ENCODE results near the gene ARHGAP10. TPM values are rescaled to one million over a fixed set of nuclear protein-coding genes. Genes with fewer than 3 reads are reported as not detected.

Gene ARHGAP10
- total RNA-seq, 1 experiment from 2014 or later = 4.8 TPM

DNA sequence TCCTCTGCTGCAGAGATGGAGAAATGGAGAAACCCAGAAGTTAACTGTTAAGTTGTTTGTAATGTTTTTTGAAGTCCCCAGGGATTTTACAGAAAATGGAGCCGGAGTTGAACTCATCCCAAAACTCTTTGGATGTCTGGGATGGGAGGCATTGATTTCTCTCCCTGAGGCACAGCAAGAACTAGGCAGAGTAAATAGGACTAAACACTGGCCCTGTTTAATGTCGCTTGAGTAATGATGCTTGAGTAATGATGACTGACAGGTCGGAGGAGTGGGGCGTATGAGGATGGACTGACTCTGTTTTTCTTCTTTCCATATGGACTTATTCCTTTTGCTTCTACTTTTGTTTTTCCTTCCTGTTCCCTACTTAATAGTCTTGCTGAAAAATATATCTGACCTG is 69.9 kb downstream of the ARHGAP10 start:
- H3K9me3 ChIP-seq (ENCODE audit: low read depth, low read length, poor library complexity, severe bottlenecking) = no peaks in the 10 kb centered on the region
- no peak overlapping the region for H3K4me3 ChIP-seq (ENCODE audit: low read depth, low read length, poor library complexity, severe bottlenecking)
- TF ChIP-seq, protein P1, sequence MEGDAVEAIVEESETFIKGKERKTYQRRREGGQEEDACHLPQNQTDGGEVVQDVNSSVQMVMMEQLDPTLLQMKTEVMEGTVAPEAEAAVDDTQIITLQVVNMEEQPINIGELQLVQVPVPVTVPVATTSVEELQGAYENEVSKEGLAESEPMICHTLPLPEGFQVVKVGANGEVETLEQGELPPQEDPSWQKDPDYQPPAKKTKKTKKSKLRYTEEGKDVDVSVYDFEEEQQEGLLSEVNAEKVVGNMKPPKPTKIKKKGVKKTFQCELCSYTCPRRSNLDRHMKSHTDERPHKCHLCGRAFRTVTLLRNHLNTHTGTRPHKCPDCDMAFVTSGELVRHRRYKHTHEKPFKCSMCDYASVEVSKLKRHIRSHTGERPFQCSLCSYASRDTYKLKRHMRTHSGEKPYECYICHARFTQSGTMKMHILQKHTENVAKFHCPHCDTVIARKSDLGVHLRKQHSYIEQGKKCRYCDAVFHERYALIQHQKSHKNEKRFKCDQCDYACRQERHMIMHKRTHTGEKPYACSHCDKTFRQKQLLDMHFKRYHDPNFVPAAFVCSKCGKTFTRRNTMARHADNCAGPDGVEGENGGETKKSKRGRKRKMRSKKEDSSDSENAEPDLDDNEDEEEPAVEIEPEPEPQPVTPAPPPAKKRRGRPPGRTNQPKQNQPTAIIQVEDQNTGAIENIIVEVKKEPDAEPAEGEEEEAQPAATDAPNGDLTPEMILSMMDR (conservative IDR thresholded peaks at IDR 0.05; ENCODE audit: low read depth, low read length) = no peak
- TF ChIP-seq EZH2 (IDR thresholded peaks at IDR 0.05; ENCODE audit: borderline replicate concordance, low read depth, low read length, poor library complexity, severe bottlenecking) = no peak
- H3K36me3 ChIP-seq (ENCODE audit: insufficient read depth, low read length, poor library complexity, severe bottlenecking) = no peaks in the 10 kb centered on the region
- ChIA-PET POLR2A (ENCODE audit: low non-redundant PET) (no interaction called here), CTCF (no interaction called here)
- no peak overlapping the region for H3K27ac ChIP-seq (ENCODE audit: low read depth, low read length, poor library complexity, severe bottlenecking)
- BruUV-seq (replicated peaks) = no TSS peak
- H3K27me3 ChIP-seq (replicated peaks; ENCODE audit: insufficient read depth, low read depth, low read length, poor library complexity) = no peaks in the 10 kb centered on the region
- DNase-seq (ENCODE audit: low spot score) = no peak
- intact Hi-C loops (cut with micrococcal nuclease; ENCODE audit: unreplicated experiment) = no loop called here
- peaks cover 3% of the 10 kb centered on the region for H3K4me1 ChIP-seq (ENCODE audit: insufficient read depth, low read length, poor library complexity, severe bottlenecking)

DNA sequence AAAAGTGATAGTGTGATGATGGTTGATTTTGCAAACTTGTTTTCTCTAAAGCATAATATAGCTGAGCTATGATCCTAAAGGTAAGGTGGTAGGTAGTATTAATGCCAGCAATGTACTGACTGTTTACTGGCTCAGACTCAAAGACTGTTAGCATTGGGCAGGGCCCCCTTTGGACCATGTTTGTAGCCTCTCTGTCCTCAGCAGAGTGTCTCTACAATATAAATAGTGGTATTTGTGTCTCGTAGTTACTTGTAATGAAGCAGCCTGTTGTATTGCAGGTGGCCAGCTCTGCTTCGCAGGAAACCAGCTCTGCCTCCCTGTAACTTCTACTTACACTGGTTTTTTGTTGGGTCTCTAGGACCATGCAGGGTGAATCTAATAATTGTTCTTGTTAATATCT is 70.5 kb downstream of the ARHGAP10 start:
- no peak for DNase-seq (ENCODE audit: low spot score)
- Histone ChIP-seq H3K4me3 (ENCODE audit: low read depth, low read length, poor library complexity, severe bottlenecking) (no peak overlapping the region), H3K36me3 (ENCODE audit: insufficient read depth, low read length, poor library complexity, severe bottlenecking) (no peaks in the 10 kb centered on the region), H3K27ac (ENCODE audit: low read depth, low read length, poor library complexity, severe bottlenecking) (no peak overlapping the region), H3K4me1 (ENCODE audit: insufficient read depth, low read length, poor library complexity, severe bottlenecking) (peaks cover 3% of the 10 kb centered on the region), H3K27me3 (replicated peaks; ENCODE audit: insufficient read depth, low read depth, low read length, poor library complexity) (no peaks in the 10 kb centered on the region), H3K9me3 (ENCODE audit: low read depth, low read length, poor library complexity, severe bottlenecking) (no peaks in the 10 kb centered on the region)
- BruUV-seq (replicated peaks) = no TSS peak
- TF ChIP-seq, protein P1 (conservative IDR thresholded peaks at IDR 0.05; ENCODE audit: low read depth, low read length) = no peak
- no peak for TF ChIP-seq EZH2 (IDR thresholded peaks at IDR 0.05; ENCODE audit: borderline replicate concordance, low read depth, low read length, poor library complexity, severe bottlenecking)
- POLR2A ChIA-PET (ENCODE audit: low non-redundant PET) = no interaction called here
- CTCF ChIA-PET = no interaction called here
- intact Hi-C loops (cut with micrococcal nuclease; ENCODE audit: unreplicated experiment) = no loop called here

DNA sequence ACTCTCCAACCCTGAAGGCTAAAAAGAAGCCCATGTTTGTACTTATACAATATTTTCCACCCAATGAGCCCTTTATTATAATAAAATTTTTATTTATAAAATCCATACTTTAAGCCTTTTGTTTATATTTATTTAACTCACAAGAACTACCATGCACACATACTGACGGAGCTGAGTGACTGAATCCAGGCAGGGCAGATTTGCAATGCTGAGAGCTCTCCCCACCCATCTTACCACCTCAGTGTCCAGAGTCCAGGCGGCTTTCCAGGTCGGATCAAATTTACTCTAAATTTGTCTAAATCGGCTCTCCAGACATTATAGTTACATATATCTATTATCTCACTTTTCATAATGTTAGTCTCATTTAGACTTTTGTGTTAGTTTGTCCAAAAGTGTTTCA is 74.1 kb downstream of the ARHGAP10 start:
- H3K4me3 ChIP-seq (ENCODE audit: low read depth, low read length, poor library complexity, severe bottlenecking) = no peak overlapping the region
- intact Hi-C loops (cut with micrococcal nuclease; ENCODE audit: unreplicated experiment) = no loop called here
- POLR2A ChIA-PET (ENCODE audit: low non-redundant PET) = no interaction called here
- H3K4me1 ChIP-seq (ENCODE audit: insufficient read depth, low read length, poor library complexity, severe bottlenecking) = peaks cover 3% of the 10 kb centered on the region
- TF ChIP-seq EZH2 (IDR thresholded peaks at IDR 0.05; ENCODE audit: borderline replicate concordance, low read depth, low read length, poor library complexity, severe bottlenecking) = no peak
- TF ChIP-seq, protein P1 (conservative IDR thresholded peaks at IDR 0.05; ENCODE audit: low read depth, low read length) = no peak
- CTCF ChIA-PET = no interaction called here
- no peak for DNase-seq (ENCODE audit: low spot score)
- no peaks in the 10 kb centered on the region for H3K36me3 ChIP-seq (ENCODE audit: insufficient read depth, low read length, poor library complexity, severe bottlenecking)
- BruUV-seq (replicated peaks) = no TSS peak
- H3K27ac ChIP-seq (ENCODE audit: low read depth, low read length, poor library complexity, severe bottlenecking) = no peak overlapping the region
- H3K9me3 ChIP-seq (ENCODE audit: low read depth, low read length, poor library complexity, severe bottlenecking) = no peaks in the 10 kb centered on the region
- H3K27me3 ChIP-seq (replicated peaks; ENCODE audit: insufficient read depth, low read depth, low read length, poor library complexity) = no peaks in the 10 kb centered on the region

Data from A673 (cell line).